Ishikawa (cell line): ENCODE results near the gene CBLIF.

Source experiments
- CEBPB ChIP-seq: IDR thresholded peaks from 2 replicates; pipeline ENCODE4 v1.6.1; 2012
- CREB1 ChIP-seq: IDR thresholded peaks from 2 replicates; pipeline ENCODE4 v1.6.1; 2012; ENCODE audit warnings: low read depth
- EGR1 ChIP-seq: IDR thresholded peaks from 2 replicates; pipeline ENCODE4 v1.6.1; 2012
- EP300 ChIP-seq: IDR thresholded peaks from 2 replicates; pipeline ENCODE4 v1.6.1; 2012; ENCODE audit warnings: borderline replicate concordance
- FOXM1 ChIP-seq: IDR thresholded peaks from 2 replicates; pipeline ENCODE4 v1.6.1; 2012; ENCODE audit warnings: low read depth, borderline replicate concordance
- NFIC ChIP-seq: IDR thresholded peaks from 2 replicates; pipeline ENCODE4 v1.6.1; 2012
- RAD21 ChIP-seq: IDR thresholded peaks from 2 replicates; pipeline ENCODE4 v1.6.1; 2012; ENCODE audit warnings: low read depth
- TAF1 ChIP-seq: IDR thresholded peaks from 2 replicates; pipeline ENCODE4 v1.6.1; 2012; ENCODE audit warnings: low read depth, mild to moderate bottlenecking
- TCF12 ChIP-seq: IDR thresholded peaks from 2 replicates; pipeline ENCODE4 v1.6.1; 2012; ENCODE audit warnings: low read depth
- TEAD4 ChIP-seq: IDR thresholded peaks from 2 replicates; pipeline ENCODE4 v1.6.1; 2012
- YY1 ChIP-seq: IDR thresholded peaks from 2 replicates; pipeline ENCODE4 v1.6.1; 2012; ENCODE audit warnings: low read depth
- ZBTB7A ChIP-seq: IDR thresholded peaks from 2 replicates; pipeline ENCODE4 v1.6.1; 2012; ENCODE audit warnings: low read depth
- TF ChIP-seq, protein P1 (sequence below): IDR thresholded peaks from 2 replicates; pipeline ENCODE4 v1.6.1; 2012
- TF ChIP-seq, protein P2 (sequence below): IDR thresholded peaks from 2 replicates; pipeline ENCODE4 v1.6.1; 2012
- TF ChIP-seq, protein P3 (sequence below): IDR thresholded peaks from 2 replicates; pipeline ENCODE4 v1.6.1; 2012; ENCODE audit warnings: low read depth, mild to moderate bottlenecking

The CBLIF gene

DNA sequence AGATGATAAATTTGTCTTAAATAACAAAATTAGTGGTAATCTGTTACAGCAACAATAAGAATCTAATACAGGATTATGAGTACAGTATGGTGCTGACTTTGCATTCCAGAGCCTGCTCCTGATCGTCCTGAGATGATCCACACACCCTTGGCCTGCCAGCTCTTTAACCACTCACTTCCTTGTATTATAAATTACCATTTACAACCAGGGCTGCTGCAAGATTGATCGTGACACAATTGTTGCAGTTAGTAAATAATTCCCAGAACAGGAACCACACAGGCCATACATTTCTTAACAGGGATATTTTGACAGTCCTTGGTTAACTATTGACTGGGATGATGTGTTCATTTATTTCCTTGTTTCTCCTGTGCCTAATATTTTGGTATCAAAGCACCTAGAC lies 3.8 kb upstream of the CBLIF start:
- TF ChIP-seq NFIC: no peak
- TF ChIP-seq CREB1: no peak
- TF ChIP-seq TAF1: no peak
- TF ChIP-seq, protein P1, sequence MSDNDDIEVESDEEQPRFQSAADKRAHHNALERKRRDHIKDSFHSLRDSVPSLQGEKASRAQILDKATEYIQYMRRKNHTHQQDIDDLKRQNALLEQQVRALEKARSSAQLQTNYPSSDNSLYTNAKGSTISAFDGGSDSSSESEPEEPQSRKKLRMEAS: no peak
- TF ChIP-seq ZBTB7A: no peak
- TF ChIP-seq CEBPB: no peak
- no peak for TF ChIP-seq RAD21
- no peak for TF ChIP-seq EP300
- TF ChIP-seq TEAD4: no peak
- TF ChIP-seq YY1: no peak

DNA sequence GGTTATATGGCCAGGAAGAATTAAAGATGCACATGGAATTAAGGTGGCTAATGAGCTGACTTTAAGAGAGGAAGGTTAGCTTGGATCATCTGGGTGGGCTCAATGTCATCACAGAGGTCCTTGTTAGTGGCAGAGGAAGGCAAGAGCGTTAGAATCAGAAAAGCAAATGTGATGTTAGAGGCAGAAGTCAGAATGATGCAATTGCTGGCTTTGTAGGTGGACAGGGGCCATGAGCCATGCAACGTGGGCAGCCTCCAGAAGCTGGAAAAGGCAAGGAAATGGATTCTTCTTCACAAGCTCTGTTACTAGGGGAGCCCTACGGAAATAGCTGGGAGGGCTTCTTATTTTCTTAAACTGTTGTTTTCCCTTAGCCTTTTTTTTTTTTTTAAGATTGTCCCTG lies 2.3 kb upstream of the CBLIF start:
- TF ChIP-seq, protein P2, sequence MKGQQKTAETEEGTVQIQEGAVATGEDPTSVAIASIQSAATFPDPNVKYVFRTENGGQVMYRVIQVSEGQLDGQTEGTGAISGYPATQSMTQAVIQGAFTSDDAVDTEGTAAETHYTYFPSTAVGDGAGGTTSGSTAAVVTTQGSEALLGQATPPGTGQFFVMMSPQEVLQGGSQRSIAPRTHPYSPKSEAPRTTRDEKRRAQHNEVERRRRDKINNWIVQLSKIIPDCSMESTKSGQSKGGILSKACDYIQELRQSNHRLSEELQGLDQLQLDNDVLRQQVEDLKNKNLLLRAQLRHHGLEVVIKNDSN: no peak
- TF ChIP-seq EP300 (no peak), TEAD4 (no peak), FOXM1 (no peak), TAF1 (no peak), YY1 (no peak), CREB1 (no peak), TCF12 (no peak), EGR1 (no peak), CEBPB (no peak), ZBTB7A (no peak)
- TF ChIP-seq, protein P1: no peak

DNA sequence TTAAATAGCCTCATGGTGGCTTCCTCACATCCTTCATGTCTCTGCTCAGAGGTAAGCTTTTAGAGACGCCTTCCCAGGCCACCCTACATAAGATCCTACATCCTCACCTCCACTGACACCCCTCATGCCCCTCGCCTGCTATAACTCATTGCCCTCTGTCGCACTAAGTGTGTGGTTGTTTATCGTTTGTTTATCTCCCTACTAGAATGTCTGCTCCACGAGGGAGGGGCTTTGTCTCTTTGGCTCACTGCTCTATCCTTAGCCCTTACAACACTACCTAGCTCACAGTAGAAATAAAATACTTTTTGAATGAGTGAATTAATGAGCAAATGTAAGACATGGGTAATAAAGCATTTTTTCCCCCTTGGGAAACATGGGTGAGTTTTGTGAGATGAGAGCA lies 1.3 kb upstream of the CBLIF start:
- TF ChIP-seq TCF12: no peak
- no peak for TF ChIP-seq EGR1

DNA sequence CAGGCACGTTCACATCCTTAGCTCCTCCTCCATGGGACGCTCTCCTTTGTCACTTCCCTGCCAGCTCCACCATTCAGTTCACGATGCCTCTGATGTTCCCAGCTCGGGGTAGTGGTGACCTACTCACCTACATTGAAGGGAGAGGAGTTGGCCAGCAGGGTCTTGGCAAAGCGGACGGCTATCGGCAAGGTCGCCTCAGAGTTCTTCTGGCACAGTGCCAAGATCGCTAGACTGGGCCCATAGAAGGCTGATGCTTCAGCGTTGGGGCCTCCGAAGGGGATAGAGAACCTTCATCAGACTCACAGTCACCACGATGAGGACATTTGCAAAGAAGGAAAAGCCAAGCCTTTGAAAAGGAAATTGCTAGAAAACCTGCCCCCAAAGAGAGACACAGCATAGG lies 3.0 kb downstream of the CBLIF start:
- TF ChIP-seq CREB1 (no peak), NFIC (peak; percentile 78)

DNA sequence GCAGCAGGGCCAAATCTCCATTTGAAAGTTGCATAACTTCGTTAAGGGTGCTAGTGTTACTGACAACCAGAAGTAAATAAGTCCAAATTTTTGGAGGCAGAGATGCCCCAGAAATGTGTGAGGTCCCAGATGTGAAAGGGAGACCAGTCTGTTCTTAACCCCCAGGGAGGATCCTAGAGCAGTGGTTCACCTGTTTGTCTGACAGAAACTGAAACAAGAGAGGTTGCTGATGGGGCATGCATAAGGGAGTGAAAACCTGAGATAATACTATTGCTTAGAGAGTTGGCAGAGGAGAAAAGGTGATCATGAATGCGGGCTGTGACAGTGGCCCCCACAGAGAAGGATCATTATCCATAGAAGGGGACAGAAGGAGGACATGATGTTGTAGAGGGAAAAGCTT lies 3.8 kb downstream of the CBLIF start:
- TF ChIP-seq TEAD4 (no peak), TCF12 (no peak), ZBTB7A (no peak), FOXM1 (no peak), EP300 (no peak), NFIC (no peak), YY1 (no peak), TAF1 (no peak)
- TF ChIP-seq, protein P1: no peak
- TF ChIP-seq, protein P2: no peak

DNA sequence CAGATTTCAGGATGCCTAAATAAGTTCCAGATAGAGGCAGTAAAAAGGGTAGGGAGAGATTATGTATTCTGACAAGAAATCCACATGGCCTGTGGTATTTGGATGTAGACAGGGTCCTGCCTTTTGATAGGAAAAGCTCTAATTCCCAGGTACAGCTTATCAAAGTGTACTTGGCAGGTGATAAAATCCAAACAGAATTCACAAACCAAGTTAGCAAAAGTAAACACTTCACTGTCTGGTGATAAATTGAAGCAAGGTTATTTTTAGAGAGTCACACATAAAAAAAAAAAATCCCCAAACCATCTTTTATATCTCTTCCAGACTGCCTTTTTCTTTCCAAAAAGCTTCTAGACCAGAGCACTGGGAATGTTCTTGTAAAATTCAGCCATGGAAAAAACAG lies 5.7 kb downstream of the CBLIF start:
- TF ChIP-seq EP300 (no peak), CREB1 (no peak), TEAD4 (no peak), TCF12 (no peak)

DNA sequence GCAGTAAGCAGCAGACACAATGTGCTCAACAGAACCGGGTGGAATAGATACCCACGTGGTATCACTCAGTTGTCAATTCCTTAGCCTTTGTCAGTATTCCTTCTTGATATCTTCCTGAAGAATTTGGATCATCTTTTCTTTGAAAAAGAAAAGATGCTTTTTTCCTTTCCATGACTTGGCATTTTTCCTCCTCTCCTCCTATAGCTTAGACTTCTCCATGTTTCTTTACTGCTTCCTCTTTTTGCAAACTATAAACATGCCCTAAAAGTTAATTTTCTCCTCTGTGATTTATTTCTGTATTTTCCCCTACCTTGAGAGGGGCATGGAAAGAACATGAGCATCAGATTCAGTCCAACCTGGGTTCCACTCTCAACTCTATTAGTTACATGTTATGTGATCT lies 11.7 kb downstream of the CBLIF start:
- TF ChIP-seq TAF1 (no peak), RAD21 (no peak), NFIC (no peak), EGR1 (no peak), FOXM1 (no peak), ZBTB7A (no peak), CREB1 (no peak), CEBPB (no peak), EP300 (no peak), YY1 (no peak)
- TF ChIP-seq, protein P1: no peak
- TF ChIP-seq, protein P3, sequence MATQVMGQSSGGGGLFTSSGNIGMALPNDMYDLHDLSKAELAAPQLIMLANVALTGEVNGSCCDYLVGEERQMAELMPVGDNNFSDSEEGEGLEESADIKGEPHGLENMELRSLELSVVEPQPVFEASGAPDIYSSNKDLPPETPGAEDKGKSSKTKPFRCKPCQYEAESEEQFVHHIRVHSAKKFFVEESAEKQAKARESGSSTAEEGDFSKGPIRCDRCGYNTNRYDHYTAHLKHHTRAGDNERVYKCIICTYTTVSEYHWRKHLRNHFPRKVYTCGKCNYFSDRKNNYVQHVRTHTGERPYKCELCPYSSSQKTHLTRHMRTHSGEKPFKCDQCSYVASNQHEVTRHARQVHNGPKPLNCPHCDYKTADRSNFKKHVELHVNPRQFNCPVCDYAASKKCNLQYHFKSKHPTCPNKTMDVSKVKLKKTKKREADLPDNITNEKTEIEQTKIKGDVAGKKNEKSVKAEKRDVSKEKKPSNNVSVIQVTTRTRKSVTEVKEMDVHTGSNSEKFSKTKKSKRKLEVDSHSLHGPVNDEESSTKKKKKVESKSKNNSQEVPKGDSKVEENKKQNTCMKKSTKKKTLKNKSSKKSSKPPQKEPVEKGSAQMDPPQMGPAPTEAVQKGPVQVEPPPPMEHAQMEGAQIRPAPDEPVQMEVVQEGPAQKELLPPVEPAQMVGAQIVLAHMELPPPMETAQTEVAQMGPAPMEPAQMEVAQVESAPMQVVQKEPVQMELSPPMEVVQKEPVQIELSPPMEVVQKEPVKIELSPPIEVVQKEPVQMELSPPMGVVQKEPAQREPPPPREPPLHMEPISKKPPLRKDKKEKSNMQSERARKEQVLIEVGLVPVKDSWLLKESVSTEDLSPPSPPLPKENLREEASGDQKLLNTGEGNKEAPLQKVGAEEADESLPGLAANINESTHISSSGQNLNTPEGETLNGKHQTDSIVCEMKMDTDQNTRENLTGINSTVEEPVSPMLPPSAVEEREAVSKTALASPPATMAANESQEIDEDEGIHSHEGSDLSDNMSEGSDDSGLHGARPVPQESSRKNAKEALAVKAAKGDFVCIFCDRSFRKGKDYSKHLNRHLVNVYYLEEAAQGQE: no peak
- TF ChIP-seq, protein P2: no peak

DNA sequence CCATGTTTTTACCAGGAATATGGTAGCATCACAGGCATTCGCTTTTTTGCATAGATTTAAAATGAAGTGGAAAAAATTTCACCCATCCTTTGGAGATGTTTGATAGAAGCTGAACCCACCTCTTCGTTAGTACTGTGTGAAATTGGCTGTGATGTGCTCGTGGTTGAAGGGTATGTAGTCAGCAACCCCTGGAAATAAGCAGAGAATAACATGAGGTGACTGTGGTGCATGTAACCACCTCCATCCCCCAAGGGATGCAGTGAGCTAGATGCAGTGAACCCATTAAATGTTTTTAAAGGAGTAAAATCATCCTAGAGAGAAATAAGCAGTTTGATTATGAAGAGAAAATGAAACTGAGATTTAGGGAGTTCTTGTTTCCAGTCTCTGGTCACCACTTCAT lies 15.9 kb downstream of the CBLIF start:
- TF ChIP-seq, protein P2: no peak
- no peak for TF ChIP-seq RAD21
- no peak for TF ChIP-seq FOXM1
- TF ChIP-seq, protein P3: no peak
- no peak for TF ChIP-seq EGR1
- no peak for TF ChIP-seq NFIC
- TF ChIP-seq TAF1: no peak
- no peak for TF ChIP-seq ZBTB7A
- TF ChIP-seq CEBPB: no peak
